Fibroblast of skin of left biceps (primary cell): ENCODE results near the gene SLC27A1.
A peak's percentile ranks its signal among the peaks of the same experiment; 100 is the strongest.
"Not testable (repeated sequence)": the region's sequence is repeated elsewhere in the genome, so short reads cannot be mapped to it uniquely, and the experiment has no call there.

Source experiments
- DNase-seq, 2 experiments: peaks; one replicate each; pipeline ENCODE4 v3.0.0-alpha.2; 2013; ENCODE audit warnings: low read depth in 2 of 2

SLC27A1 gene

DNA sequence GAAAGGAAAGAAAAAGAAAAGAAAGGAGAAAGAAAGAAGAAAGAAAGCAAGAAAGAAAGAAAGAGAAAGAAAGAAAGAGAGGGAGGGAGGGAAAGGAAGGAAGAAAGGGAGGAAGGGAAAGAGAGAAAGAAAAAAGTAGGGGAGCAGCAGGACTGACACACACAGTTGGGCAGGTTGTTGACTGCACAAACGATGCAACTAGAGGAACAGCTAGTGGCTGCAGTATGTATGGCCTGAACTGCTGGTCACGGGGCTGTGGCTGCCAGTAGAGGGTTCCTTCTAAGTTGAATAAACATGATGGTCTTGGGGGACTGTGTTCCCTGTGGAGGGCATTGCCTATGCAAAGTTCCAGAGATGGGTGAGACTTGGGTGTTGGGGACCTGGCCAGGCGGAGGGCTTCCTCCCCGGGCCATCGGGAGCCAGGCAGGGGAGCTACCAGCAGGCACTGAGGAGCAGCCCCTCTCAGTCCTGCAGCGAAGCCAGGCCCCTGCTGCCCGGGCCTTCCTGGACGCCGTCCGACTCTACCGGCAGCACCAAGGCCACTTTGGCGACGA lies 68.4 kb downstream of the SLC27A1 start:
- DNase-seq, result no peak

DNA sequence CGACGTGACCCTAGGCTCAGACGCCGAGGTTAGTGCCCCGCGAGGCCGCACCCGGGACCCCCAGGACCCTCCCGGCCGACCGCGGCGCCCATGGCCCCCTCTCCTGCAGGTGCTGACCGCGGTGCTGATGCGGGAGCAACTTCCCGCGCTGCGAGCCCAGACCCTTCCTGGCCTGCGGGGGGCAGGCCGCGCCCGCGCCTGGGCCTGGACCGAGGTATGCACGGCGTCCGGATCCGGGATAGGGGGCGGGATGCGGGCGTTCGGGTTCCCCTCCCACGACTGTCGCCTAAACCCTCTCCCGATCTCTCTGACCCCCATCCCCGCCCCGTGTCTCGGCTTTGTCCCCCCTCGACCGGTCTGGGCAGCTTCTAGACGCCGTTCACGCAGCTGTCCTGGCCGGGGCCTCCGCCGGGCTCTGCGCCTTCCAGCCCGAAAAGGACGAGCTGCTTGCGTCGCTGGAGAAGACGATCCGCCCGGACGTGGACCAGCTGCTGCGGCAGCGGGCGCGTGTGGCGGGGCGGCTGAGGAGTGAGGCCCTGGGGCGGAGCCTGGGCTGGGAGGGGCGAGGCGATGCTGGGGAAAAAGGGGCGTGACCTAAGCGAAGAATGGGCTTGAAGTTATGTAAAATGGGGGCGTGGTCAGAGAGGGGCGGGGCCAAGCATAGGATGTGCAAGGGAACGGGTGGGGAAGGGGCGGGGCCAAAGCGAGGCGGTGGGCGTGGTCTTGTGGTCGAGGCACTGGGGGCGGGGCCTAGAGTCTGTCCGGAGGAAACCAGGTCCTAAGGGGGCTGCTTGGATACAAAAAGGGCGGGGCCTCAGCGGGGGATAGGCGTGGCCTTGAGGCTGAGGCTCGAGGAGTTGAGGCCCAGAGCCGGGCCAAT lies 69.2 kb downstream of the SLC27A1 start:
- peak; percentile 77 to 81 for DNase-seq

- DNase-seq, result no peak
Observed at GRCh38 chr19:17540174-17540573, 69.8 kb downstream of the SLC27A1 start.

DNA sequence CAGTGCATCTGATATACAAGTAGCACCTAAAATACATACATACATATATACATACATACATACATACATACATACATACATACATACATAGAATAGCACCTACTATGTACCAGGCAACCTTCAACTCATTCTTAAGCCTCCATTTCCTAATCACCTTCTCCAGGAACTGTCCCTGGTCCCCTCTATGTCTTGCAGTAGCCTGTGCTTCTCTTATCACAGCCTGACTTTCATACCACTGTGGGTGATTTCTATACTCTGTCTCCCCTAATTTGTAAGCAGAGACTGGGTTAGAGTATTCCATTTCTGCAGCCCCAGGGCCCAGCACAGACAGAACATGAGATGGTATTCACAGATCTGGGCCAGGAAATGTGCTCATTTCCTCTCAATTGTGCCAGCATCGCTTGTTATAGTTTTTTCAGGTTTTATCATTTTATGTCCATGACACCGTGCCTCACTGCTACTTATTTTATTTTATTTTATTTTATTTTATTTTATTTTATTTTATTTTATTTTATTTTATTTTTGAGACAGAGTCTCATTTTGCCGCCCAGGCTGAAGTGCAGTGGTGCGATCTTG lies 70.9 kb downstream of the SLC27A1 start:
- DNase-seq, result no peak

- no peak for DNase-seq
Observed at GRCh38 chr19:17542042-17542441, 71.7 kb downstream of the SLC27A1 start.

DNA sequence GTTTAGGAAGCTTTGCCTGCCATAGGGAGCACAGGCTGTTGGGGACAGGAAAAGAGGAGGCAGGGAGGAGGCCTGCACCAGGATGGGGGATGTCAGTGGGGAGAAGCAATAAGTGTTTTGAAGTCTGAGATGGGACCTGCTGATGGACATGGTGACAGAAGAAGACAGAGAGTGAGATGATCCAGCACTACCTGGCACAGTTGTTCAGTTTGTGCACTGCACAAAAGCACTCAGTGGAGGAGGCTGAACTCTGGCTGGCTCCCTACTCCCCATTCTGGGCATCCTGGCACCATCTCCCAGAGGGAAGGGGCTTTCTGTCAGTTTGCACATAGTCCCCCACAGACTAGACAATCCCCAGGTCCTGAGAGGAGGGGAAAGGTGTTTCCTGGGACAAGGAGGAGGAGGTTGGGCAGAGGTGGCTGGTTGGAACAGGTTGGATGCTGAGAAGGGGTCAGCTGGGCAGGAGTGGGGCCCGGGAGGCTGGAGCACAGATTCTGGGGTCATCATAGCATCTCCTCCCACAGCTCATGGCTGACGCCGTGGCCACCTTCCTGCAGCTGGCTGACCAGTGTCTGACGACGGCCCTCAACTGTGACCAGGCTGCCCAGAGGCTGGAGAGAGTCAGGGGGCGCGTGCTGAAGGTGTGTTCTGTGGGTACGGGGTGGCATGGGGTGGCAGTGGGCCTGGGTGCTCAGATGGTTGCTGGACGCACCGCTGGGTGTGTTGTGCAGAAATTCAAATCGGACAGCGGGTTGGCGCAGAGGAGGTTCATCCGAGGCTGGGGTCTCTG lies 72.7 kb downstream of the SLC27A1 start:
- DNase-seq, result no peak

- no peak for DNase-seq
Observed at GRCh38 chr19:17543986-17544385, 73.7 kb downstream of the SLC27A1 start.

DNA sequence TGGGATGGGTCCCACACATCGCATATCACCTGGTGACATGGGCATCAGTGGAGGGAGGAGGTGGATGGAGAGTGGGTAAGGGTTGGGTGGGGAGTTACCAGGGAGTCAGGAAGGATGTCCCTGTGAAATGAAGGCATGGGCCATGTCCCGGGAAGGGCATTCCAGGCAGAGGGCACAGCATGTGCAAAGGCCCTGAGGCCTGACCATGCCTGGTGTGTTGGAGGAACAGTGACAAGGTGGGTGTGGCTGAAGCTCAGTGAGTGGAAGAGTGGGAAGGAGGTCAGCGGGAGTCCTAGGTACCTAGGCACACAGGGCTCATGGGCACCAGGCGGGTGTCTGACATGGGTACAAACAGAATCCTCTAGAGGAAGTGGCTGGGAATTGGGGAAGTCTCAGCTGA lies 74.1 kb downstream of the SLC27A1 start:
- DNase-seq, result no peak

- DNase-seq, result no peak
Observed at GRCh38 chr19:17548145-17548544, 77.8 kb downstream of the SLC27A1 start.

GRCh38 chr19:17549085-17549740 lies 78.9 kb downstream of the SLC27A1 start:
- no peak for DNase-seq

GRCh38 chr19:17550076-17550667 lies 79.8 kb downstream of the SLC27A1 start:
- no peak for DNase-seq

DNA sequence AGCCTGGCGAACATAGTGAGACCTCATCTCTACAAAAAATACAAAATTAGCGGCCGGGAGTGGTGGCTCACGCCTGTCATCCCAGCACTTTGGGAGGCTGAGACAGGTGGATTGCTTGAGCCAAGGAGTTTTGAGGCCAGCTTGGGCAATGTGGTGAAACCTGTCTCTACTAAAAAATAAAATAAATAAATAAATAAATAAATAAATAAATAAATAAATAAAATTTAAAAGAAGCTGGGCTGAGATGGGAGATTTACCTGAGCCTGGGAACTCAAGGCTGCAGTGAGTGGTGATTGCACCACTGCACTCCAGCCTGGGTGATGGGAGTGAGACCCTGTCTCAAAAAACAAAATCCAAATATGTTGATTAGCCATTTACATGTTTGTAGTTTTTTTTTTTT lies 82.4 kb downstream of the SLC27A1 start:
- not testable (repeated sequence) for DNase-seq

- peak; percentile 76 to 79 for DNase-seq
Observed at GRCh38 chr19:17553256-17553655, 82.9 kb downstream of the SLC27A1 start.

GRCh38 chr19:17554968-17555479 lies 84.7 kb downstream of the SLC27A1 start:
- no peak for DNase-seq

- DNase-seq, result peak; percentile 66 to 74
Observed at GRCh38 chr19:17555480-17555928, 85.2 kb downstream of the SLC27A1 start, which contains the start of gene COLGALT1. TSS of gene COLGALT1 (plus strand) at chr19:17555649. CDS start at chr19:17555714, 65 bp downstream.
